Stimulated activated CD4-positive, alpha-beta T cell treated with anti-CD3 and anti-CD28 coated beads, Interleukin-1b, Interleukin-23, amount 100 ng/mL, for 24 hours (primary cell): ENCODE results near the gene MARK4.
A peak's percentile ranks its signal among the peaks of the same experiment; 100 is the strongest.
"Not testable (repeated sequence)": the region's sequence is repeated elsewhere in the genome, so short reads cannot be mapped to it uniquely, and the experiment has no call there.

ENCODE experiments used
- DNase-seq, 4 experiments: peaks; one replicate each; pipeline ENCODE4 v3.0.0-alpha.2; 2020; ENCODE audit warnings: low read depth in 4 of 4, low spot score in 1 of 4

Gene MARK4

GRCh38 chr19:45250832-45251451 lies at the start of gene MARK4:
TSS of gene MARK4 (plus strand) at chr19:45251271. CDS start at chr19:45251589, 318 bp downstream.
- DNase-seq: peak in 3 of 4 experiments; percentile 34 to 44 (median 39)

GRCh38 chr19:45202637-45203036 lies 48.4 kb upstream of the MARK4 start:
- DNase-seq: no peak

- no peak for DNase-seq
These were observed 45.3 kb upstream of the MARK4 start for GRCh38 chr19:45205810-45206209.

- DNase-seq: no peak
These were observed 44.7 kb upstream of the MARK4 start for GRCh38 chr19:45206328-45206727.

GRCh38 chr19:45211751-45212381 lies 39.2 kb upstream of the MARK4 start:
- no peak for DNase-seq

GRCh38 chr19:45213031-45213430 lies 38.0 kb upstream of the MARK4 start:
- no peak for DNase-seq

- no peak for DNase-seq
These were observed 35.5 kb upstream of the MARK4 start for GRCh38 chr19:45215391-45216191.

- DNase-seq: no peak
These were observed 34.4 kb upstream of the MARK4 start for GRCh38 chr19:45216667-45217066.

GRCh38 chr19:45217193-45217956 lies 33.7 kb upstream of the MARK4 start:
- no peak for DNase-seq

- no peak for DNase-seq
These were observed 33.1 kb upstream of the MARK4 start for GRCh38 chr19:45217957-45218334.

- no peak for DNase-seq
These were observed 32.6 kb upstream of the MARK4 start for GRCh38 chr19:45218426-45218825.

GRCh38 chr19:45218911-45219743 lies 31.9 kb upstream of the MARK4 start:
- DNase-seq: no peak

GRCh38 chr19:45222724-45223123 lies 28.3 kb upstream of the MARK4 start:
- no peak for DNase-seq

GRCh38 chr19:45223879-45224278 lies 27.2 kb upstream of the MARK4 start:
- no peak for DNase-seq

GRCh38 chr19:45224645-45225044 lies 26.4 kb upstream of the MARK4 start:
- no peak for DNase-seq

- DNase-seq: not testable (repeated sequence)
These were observed 22.0 kb upstream of the MARK4 start for GRCh38 chr19:45229056-45229455.

GRCh38 chr19:45231891-45232290 lies 19.2 kb upstream of the MARK4 start:
- no peak for DNase-seq

GRCh38 chr19:45234089-45234869 lies 16.8 kb upstream of the MARK4 start:
- no peak for DNase-seq

GRCh38 chr19:45235485-45235884 lies 15.6 kb upstream of the MARK4 start:
- no peak for DNase-seq

- no peak for DNase-seq
These were observed 12.5 kb upstream of the MARK4 start for GRCh38 chr19:45238556-45238955.
